Esophagus squamous epithelium (tissue), 5 donors: ENCODE data around the gene RPS6KC1. TPM values are rescaled to one million over a fixed set of nuclear protein-coding genes. Genes with fewer than 3 reads are reported as not detected.
"Not testable (repeated sequence)": the region's sequence is repeated elsewhere in the genome, so short reads cannot be mapped to it uniquely, and the experiment has no call there.

ENCODE experiments used
- DNase-seq: peaks from one replicate; lab custom pipeline; 2025; lab: John Stamatoyannopoulos, UW
- H3K27ac ChIP-seq, 4 donors: fragments of 200-600 bp; sonication (generic); one replicate each; pipeline ENCODE4 v1.5.1; 2016 to 2019; ENCODE audit warnings: mild to moderate bottlenecking in 1 of 4
- H3K27me3 ChIP-seq, 4 donors: fragments of 200-600 bp; sonication (generic); 1 replicate in 3 of 4; 2 replicates in 1 of 4; pipeline versions ENCODE4 v1.5.1 to v1.6.0; 2017 to 2021; ENCODE audit warnings: antibody characterized with exemption in 1 of 4
- H3K36me3 ChIP-seq, 3 donors: fragments of 200-600 bp; sonication (generic); one replicate each; pipeline ENCODE4 v1.5.1; 2016 to 2019
- H3K4me1 ChIP-seq, 3 donors: fragments of 200-600 bp; sonication (generic); one replicate each; pipeline ENCODE4 v1.5.1; 2017 to 2019
- H3K4me3 ChIP-seq, 4 donors: fragments of 200-600 bp; sonication (generic); 1 replicate in 3 of 4; 2 replicates in 1 of 4; pipeline ENCODE4 v1.5.1; 2016 to 2019; ENCODE audit warnings: mild to moderate bottlenecking in 2 of 4, moderate library complexity in 1 of 4
- H3K9me3 ChIP-seq, 3 donors: fragments of 200-600 bp; sonication (generic); one replicate each; pipeline ENCODE4 v1.5.1; 2016 to 2019
- POLR2A ChIP-seq, 4 donors: fragments of 450-650 bp; IDR thresholded peaks; one replicate each; pipeline ENCODE4 v1.6.1; 2017; ENCODE audit warnings: antibody characterized with exemption in 4 of 4, mild to moderate bottlenecking in 4 of 4, moderate library complexity in 3 of 4
- WGBS, 2 donors: methylation state at CpG; one replicate each; pipeline ENCODE4 v1.1.5; 2018; 5-methylcytosine and 5-hydroxymethylcytosine counted together
- intact Hi-C: fragments of 100-400 bp; cut with DNase I; formaldehyde crosslinking; loops from one replicate; pipeline ENCODE4 v1.15.0; 2022
- total RNA-seq, 4 donors: library from RNA; depleted of rRNA; stranded (reverse); fragments of >200 nt; gene quantifications; one replicate each; pipeline ENCODE4 v1.1.0, GENCODE V29; 2016
- TF ChIP-seq, protein P1 (sequence below), 6 experiments: fragments of 450-650 bp in 4 of 6; fragments of 200-600 bp in 2 of 6; sonication (generic) in 2 of 6; IDR thresholded peaks; one replicate each; pipeline ENCODE4 v1.5.1; 2016 to 2019; ENCODE audit warnings: antibody characterized with exemption in 6 of 6, mild to moderate bottlenecking in 4 of 6, moderate library complexity in 4 of 6
- donor health status: DM: yes; HTN: yes; CAD: no.

Gene RPS6KC1
- total RNA-seq, 4 donors from 2014 or later, result 7.4 to 16.8 (median 13.7) TPM

DNA sequence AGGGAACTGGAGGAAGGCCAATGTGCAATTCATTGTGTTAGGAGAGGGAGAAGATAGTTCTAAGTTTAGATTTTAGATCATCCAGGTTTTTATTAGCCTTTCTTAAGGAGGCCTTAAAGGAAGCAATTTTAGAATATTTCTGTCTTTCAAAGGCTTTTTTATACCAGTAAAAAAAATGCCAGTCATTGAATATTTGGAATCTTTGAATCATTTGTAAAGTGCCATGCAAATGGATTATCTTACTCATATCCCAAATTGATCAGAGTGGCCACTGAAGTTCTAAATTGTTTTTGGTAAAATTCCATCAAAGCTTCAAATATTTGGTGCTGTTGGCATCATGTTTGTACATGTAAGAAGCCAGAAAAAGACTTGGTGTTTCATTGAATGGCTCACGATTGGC, 244.8 kb downstream of the RPS6KC1 start:
- H3K4me1 ChIP-seq, result no peaks in the 10 kb centered on the region
- no peaks in the 10 kb centered on the region for H3K36me3 ChIP-seq
- H3K27me3 ChIP-seq, result no peaks in the 10 kb centered on the region
- WGBS, 2 donors, result 85 to 100% methylated on average over 1 of the region's 1 CpG
- TF ChIP-seq, protein P1, sequence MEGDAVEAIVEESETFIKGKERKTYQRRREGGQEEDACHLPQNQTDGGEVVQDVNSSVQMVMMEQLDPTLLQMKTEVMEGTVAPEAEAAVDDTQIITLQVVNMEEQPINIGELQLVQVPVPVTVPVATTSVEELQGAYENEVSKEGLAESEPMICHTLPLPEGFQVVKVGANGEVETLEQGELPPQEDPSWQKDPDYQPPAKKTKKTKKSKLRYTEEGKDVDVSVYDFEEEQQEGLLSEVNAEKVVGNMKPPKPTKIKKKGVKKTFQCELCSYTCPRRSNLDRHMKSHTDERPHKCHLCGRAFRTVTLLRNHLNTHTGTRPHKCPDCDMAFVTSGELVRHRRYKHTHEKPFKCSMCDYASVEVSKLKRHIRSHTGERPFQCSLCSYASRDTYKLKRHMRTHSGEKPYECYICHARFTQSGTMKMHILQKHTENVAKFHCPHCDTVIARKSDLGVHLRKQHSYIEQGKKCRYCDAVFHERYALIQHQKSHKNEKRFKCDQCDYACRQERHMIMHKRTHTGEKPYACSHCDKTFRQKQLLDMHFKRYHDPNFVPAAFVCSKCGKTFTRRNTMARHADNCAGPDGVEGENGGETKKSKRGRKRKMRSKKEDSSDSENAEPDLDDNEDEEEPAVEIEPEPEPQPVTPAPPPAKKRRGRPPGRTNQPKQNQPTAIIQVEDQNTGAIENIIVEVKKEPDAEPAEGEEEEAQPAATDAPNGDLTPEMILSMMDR (IDR thresholded peaks at IDR 0.05), result no peak
- TF ChIP-seq POLR2A (IDR thresholded peaks at IDR 0.05), result no peak
- DNase-seq, result no peak
- intact Hi-C loops, result no loop called here
- peaks cover 0 to 6% (median 0%) of the 10 kb centered on the region in 3 donors for H3K9me3 ChIP-seq
- no peak overlapping the region for H3K4me3 ChIP-seq
- H3K27ac ChIP-seq, result no peak overlapping the region

DNA sequence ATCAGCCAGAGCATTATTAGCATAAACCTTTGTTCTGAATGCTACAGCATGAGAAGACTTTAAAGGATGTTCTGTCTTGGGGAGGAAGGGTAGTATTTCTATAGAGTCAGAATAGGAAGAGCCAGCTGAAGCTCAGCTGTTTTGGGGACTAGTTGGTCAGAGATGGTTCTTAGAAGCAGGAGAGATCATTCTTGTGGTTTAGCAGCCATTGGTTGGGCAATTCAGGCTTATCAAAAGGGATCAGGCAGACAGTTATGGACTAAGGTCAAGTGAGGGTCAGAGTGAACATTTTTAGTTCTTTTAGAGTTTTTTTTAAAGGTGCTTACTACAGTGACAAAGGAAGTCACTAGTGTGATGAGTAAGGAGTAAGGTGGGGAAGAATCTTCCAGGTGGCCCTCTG, 245.5 kb downstream of the RPS6KC1 start:
- H3K27me3 ChIP-seq, result no peaks in the 10 kb centered on the region
- H3K36me3 ChIP-seq, result no peaks in the 10 kb centered on the region
- no peak overlapping the region for H3K4me3 ChIP-seq
- peaks cover 0 to 6% (median 0%) of the 10 kb centered on the region in 3 donors for H3K9me3 ChIP-seq
- intact Hi-C loops, result no loop called here
- DNase-seq, result no peak
- no peaks in the 10 kb centered on the region for H3K4me1 ChIP-seq
- no peak overlapping the region for H3K27ac ChIP-seq
- TF ChIP-seq, protein P1 (IDR thresholded peaks at IDR 0.05), result no peak
- no peak for TF ChIP-seq POLR2A (IDR thresholded peaks at IDR 0.05)

DNA sequence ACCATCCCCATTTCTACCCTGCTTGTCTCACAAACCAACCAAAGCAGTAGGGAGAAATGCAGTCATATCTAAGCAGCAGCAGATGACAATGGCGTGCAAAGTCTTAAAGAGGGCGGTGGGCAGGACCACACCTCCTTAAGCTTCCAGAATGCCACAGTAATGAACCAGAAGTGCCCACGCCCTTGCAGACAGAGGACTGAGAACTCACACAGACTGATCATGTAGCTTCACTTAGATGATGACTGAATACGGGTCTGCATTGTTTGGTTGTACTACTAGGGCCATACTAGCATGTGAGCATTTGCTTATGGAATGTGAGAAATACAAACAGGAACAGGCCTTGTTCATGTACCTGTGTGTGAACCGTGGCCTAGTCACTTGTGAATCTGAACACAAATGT, 246.0 kb downstream of the RPS6KC1 start:
- H3K4me1 ChIP-seq, result no peaks in the 10 kb centered on the region

GRCh38 chr1:213300433-213300832, 249.4 kb downstream of the RPS6KC1 start:
- Histone ChIP-seq H3K27ac (no peak overlapping the region), H3K27me3 (no peaks in the 10 kb centered on the region), H3K4me1 (no peaks in the 10 kb centered on the region), H3K36me3 (no peaks in the 10 kb centered on the region), H3K9me3 (peaks cover 0 to 6% (median 0%) of the 10 kb centered on the region in 3 donors), H3K4me3 (no peak overlapping the region)
- WGBS, 2 donors, result 61% methylated on average over 4 of the region's 5 CpGs
- intact Hi-C loops, result no loop called here
- no peak for DNase-seq
- no peak for TF ChIP-seq POLR2A (IDR thresholded peaks at IDR 0.05)
- TF ChIP-seq, protein P1 (IDR thresholded peaks at IDR 0.05), result no peak

More for the DNA sequence above, 246.0 kb downstream of the RPS6KC1 start:
- Histone ChIP-seq H3K36me3 (no peaks in the 10 kb centered on the region), H3K9me3 (peaks cover 0 to 6% (median 0%) of the 10 kb centered on the region in 3 donors), H3K4me3 (no peak overlapping the region), H3K27ac (no peak overlapping the region), H3K27me3 (no peaks in the 10 kb centered on the region)
- WGBS, 2 donors, result 81 to 83% methylated on average over 5 of the region's 5 CpGs
- intact Hi-C loops, result no loop called here
- no peak for TF ChIP-seq POLR2A (IDR thresholded peaks at IDR 0.05)
- DNase-seq, result no peak

- H3K4me1 ChIP-seq, H3K27me3 ChIP-seq, DNase-seq, H3K9me3 ChIP-seq, H3K27ac ChIP-seq, H3K4me3 ChIP-seq, H3K36me3 ChIP-seq, intact Hi-C loops: not testable (repeated sequence)
- WGBS, 2 donors, result 82 to 94% methylated on average over 3 of the region's 3 CpGs
These were observed 250.5 kb downstream of the RPS6KC1 start for GRCh38 chr1:213301524-213301923.

DNA sequence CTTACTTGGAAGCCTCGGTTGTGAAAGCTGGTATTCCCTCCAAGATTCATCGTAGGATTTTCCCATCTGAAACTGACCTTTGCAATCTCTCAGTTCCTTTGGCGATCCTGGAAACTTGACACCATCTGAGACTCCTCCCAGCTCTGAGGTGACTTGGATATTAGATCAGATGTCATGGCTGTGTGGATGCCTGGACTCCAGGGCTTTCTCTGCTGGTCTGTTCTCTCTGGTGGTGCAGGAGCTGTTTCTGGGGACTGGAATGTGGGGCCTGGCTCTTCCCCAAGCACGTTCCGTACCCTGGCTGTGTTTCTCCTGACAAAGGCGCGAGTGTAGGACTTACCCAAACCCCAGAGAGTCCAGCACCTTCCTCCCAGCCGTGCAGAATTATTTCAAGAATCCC, 252.2 kb downstream of the RPS6KC1 start:
- DNase-seq, result no peak
- H3K4me3 ChIP-seq, result no peak overlapping the region
- H3K36me3 ChIP-seq, result no peaks in the 10 kb centered on the region
- intact Hi-C loops, result no loop called here
- no peaks in the 10 kb centered on the region for H3K4me1 ChIP-seq
- WGBS, 2 donors, result 50 to 75% methylated on average over 5 to 8 of the region's 8 CpGs
- TF ChIP-seq, protein P1 (IDR thresholded peaks at IDR 0.05), result no peak
- TF ChIP-seq POLR2A (IDR thresholded peaks at IDR 0.05), result no peak
- H3K27ac ChIP-seq, result no peak overlapping the region
- H3K9me3 ChIP-seq, result no peaks in the 10 kb centered on the region
- H3K27me3 ChIP-seq, result no peaks in the 10 kb centered on the region
